NCI-H1436 (cell line): ENCODE measurements around the gene ITPR2.
"Not testable (repeated sequence)": the region's sequence is repeated elsewhere in the genome, so short reads cannot be mapped to it uniquely, and the experiment has no call there.

Experiments
- DNase-seq: peaks from one replicate; lab custom pipeline; 2025; lab: John Stamatoyannopoulos, UW

Gene ITPR2

GRCh38 chr12:26848156-26848825 lies 15.3 kb upstream of the ITPR2 start:
- no peak for DNase-seq

GRCh38 chr12:26847431-26847830 lies 14.4 kb upstream of the ITPR2 start:
- DNase-seq = no peak

GRCh38 chr12:26846416-26846815 lies 13.4 kb upstream of the ITPR2 start:
- no peak for DNase-seq

- no peak for DNase-seq
Measured at GRCh38 chr12:26845984-26846383, 13.0 kb upstream of the ITPR2 start.

GRCh38 chr12:26845057-26845666 lies 12.2 kb upstream of the ITPR2 start:
- DNase-seq = no peak

GRCh38 chr12:26843311-26843710 lies 10.3 kb upstream of the ITPR2 start:
- no peak for DNase-seq

GRCh38 chr12:26841085-26841484 lies 8.1 kb upstream of the ITPR2 start:
- DNase-seq = no peak

GRCh38 chr12:26839512-26839911 lies 6.5 kb upstream of the ITPR2 start:
- no peak for DNase-seq

- no peak for DNase-seq
Measured at GRCh38 chr12:26838888-26839416, 6.0 kb upstream of the ITPR2 start.

GRCh38 chr12:26836201-26836600 lies 3.2 kb upstream of the ITPR2 start:
- DNase-seq = no peak

- DNase-seq = not testable (repeated sequence)
Measured at GRCh38 chr12:26834503-26835060, 1.6 kb upstream of the ITPR2 start.

- no peak for DNase-seq
Measured at GRCh38 chr12:26833743-26834490, 923 bp upstream of the ITPR2 start.

- no peak for DNase-seq
Measured at GRCh38 chr12:26831951-26832821, 808 bp downstream of the ITPR2 start.

GRCh38 chr12:26830783-26831551 lies 2.0 kb downstream of the ITPR2 start:
- no peak for DNase-seq

GRCh38 chr12:26830363-26830762 lies 2.6 kb downstream of the ITPR2 start:
- DNase-seq = no peak

- no peak for DNase-seq
Measured at GRCh38 chr12:26828280-26829073, 4.5 kb downstream of the ITPR2 start.

- DNase-seq = no peak
Measured at GRCh38 chr12:26826437-26826836, 6.6 kb downstream of the ITPR2 start.

GRCh38 chr12:26825459-26826016 lies 7.5 kb downstream of the ITPR2 start:
- no peak for DNase-seq

- no peak for DNase-seq
Measured at GRCh38 chr12:26823390-26823789, 9.6 kb downstream of the ITPR2 start.

- DNase-seq = no peak
Measured at GRCh38 chr12:26822026-26822425, 11.0 kb downstream of the ITPR2 start.
